ENCODE data around the gene AKNAD1. TPM values are rescaled to one million over a fixed set of nuclear protein-coding genes. Genes with fewer than 3 reads are reported as not detected.
A peak's percentile ranks its signal among the peaks of the same experiment; 100 is the strongest.

Gene AKNAD1
- total RNA-seq, 1 donor from 2014 or later: not detected

DNA sequence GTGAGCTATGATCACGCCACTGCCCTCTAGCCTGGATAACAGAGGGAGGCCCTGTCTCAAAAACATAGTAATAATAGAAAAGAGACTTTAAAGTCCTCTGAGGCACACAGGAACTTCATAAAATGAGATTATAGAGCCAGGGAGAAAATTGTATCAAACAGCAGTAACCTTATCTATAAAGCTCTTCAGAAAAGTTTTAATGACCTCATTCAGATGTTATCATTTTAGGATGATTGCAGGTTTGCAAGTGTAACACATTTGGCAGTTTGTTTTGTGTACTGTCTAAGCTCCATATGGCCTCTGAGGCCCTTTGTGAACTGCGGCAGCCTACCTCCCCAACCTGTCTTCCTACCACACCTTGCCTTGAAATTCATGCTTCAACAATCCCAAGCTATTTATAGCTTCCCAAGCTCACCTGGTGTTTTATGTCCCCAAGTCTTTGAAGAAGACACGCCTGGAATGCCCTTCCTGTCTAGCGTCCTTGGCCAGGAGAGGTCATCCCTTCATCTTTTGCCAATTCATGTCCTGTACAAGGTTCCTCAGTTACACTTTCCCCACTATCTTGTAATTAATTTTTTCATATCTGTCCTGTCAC is 8.5 kb upstream of the AKNAD1 start:
- no peak for DNase-seq (ENCODE audit: low spot score)

- DNase-seq (ENCODE audit: low spot score): no peak
These were observed 7.1 kb upstream of the AKNAD1 start for GRCh38 chr1:108863984-108864383.

DNA sequence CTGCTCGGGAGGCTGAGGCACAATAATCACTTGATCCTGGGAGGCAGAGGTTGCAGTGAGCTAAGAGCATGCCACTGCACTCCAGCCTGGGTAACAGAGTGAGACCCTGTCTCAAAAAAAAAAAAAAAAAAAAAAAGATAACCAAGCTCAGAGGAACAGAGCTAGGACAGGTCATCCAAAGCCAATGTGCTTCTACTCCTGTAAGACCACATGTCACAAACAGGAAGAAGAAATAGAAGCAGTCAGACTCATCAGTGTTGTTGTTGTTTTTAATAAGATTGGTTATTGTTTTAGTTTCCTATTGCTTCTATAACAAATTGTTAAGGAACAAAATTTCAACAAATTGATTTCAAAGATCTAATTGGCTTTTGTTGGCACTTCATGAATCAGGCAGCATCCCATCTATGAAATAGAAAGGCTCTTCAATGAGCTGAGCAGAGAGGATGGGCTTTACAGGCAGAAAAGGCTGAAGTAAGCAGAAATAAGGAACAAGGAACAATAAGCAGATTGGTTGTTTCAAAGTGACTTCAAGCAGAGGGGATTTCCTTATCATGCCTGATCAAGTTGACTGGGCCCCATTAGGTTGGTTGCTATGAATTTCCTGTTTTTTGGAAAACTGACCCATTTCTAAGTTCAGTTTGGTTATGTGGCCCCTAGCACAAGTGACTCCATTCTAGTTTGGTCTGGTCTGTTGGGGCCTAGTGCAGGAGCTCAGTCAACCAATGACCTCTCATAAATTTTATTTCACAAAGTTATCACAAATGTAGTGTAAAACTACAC is 6.0 kb upstream of the AKNAD1 start:
- DNase-seq (ENCODE audit: low spot score): no peak

DNA sequence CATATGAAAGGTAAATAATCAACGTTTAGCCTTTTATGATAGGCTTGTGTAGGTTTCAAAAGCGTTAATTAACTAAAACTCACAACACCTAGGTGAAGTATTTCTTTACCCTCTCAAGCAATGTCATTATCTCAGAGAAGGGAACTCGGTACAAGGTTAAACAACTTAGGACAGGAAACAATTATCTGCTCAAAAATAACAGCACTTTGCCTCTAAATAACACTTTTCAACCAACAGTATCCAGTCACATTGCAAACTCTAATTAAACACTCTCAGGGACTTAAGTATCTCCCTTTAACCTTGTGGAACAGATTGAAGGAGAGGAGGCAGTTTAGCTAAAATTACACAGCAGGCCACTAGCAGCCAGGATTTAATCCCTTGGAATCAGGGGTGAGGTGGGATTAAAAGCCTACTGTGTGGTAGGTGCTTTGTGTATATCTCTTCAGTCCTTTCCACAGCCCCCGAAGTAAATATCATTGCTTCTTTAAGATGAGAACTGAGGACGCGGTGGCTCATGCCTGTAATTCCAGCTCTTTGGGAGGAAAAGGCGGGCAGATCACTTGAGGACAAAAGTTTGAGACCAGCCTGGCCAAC is 5.2 kb upstream of the AKNAD1 start:
- DNase-seq (ENCODE audit: low spot score): no peak

- no peak for DNase-seq (ENCODE audit: low spot score)
These were observed 4.7 kb upstream of the AKNAD1 start for GRCh38 chr1:108861566-108861965.

DNA sequence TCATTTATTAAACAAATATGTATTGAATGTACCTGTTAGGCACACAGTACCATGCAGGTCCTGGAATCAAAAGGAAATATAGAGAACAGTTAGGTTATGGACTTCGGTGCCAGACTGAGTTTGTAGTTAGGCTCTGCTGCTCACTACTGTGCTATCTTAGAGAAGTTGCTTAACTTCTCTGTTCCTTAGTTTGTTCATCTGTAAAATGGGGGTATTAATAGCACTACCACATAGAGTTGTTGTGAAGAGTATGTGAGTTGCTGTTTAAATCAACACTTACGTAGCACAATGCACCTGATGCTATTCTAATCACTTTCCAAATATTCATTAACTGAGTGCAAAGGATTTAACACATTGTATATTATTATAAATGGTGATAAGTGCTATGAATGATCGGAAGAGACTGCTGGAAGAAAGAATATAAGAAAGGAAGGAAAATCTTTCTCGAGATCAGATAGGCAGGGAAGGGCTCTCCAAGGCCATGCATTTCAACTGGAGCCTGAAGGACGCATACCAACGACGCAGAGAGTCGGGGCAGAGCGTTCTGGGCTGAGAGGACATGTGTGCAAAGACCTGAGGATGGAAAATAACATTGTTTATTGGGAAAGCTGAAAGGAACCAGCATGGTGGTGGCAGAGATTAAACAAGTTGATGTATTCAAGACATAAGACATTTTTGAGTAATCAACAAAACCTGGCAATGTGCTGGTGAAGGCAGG is 3.5 kb upstream of the AKNAD1 start:
- no peak for DNase-seq (ENCODE audit: low spot score)

GRCh38 chr1:108858230-108858950 is 1.5 kb upstream of the AKNAD1 start:
- no peak for DNase-seq (ENCODE audit: low spot score)

DNA sequence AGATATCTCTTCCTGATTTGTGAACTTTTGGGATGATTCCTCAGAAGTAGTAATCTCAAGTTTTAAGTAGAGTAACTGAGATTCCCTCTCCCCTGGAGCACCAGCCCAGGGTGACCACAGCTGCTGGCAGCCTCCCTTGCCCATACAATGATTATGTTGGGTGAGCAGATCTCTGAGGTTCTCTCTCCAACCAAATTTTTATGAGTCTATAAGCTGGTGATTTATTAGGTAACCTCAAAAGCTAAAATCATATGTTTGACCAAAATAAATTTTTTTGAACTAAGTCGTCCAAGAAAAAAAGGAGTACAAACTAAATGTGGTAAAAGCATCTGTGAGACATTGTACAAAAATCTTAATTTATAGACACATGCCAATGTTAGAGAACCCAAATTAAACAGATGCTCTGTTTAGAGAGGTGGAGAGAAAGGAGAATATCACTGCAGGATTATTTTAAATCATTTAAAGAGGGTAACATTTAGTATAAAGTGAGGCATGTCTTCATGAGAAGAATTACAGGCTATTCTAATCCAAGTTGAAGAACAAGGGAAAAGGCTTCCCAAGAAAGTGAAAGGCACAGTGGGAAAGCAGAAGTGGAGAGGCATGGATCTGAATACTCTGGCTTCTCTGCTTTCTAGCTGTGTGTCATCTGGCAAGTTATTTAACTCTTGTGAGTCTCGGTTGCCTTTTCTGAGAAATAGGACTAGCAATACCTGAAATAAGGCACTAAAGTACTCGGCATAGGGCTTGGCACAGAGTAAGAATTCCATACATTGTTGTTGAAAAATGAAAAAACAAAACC is 2.5 kb downstream of the AKNAD1 start:
- DNase-seq (ENCODE audit: low spot score): no peak

DNA sequence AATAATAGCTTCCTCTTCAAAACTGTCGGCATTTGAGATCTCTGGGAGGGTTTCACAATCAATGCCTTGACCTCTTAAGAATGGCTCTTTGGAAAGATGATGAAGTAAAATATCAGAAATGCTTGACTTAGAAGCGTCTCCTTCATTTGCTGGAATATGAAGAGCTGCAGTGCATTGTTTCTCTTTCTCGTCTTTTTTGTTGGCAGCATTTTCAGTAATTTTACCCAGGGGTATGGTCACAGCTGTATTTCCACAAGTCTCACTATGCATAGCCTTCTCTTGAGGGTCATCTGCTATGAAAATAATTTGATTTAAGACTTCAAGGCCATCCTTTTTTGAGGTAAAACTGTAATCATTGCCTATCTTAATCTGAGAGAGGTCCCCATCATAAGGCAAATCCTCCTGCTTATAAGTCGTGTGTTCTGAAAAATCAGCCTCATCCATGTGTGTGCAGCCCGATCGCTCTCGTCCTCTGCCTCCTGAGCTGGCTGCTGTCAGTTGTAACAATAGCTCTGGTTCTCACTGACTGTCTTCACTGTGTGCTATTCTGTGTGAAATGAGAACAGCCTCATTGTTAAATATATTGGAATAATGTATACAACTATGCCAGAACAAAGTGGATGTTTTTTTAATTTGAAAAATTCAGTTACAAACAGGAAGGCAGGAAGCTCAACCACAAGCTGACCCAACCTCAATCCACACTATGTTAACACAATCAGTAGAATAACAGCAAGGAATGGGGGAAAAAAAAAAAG is 4.5 kb downstream of the AKNAD1 start:
- DNase-seq (ENCODE audit: low spot score): no peak

DNA sequence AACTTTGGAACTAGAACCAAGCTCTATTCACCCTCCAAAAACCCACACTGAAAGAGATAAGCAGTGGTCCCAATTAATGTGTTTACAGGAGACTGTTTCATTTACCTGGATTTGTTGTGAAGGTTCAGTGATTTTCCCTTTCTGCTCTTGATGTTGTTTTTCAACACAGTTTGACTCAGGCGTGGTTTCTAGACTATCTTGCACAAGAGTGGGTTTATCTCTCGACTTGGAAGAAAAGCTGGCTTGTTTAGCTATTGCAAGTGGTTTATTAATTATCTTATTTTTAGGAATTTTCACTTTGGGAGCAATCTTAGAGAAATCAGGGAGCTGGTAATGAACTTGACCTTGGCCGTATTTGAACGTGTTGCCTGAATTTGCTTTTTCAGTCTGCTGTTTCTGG is 5.3 kb downstream of the AKNAD1 start:
- no peak for DNase-seq (ENCODE audit: low spot score)

DNA sequence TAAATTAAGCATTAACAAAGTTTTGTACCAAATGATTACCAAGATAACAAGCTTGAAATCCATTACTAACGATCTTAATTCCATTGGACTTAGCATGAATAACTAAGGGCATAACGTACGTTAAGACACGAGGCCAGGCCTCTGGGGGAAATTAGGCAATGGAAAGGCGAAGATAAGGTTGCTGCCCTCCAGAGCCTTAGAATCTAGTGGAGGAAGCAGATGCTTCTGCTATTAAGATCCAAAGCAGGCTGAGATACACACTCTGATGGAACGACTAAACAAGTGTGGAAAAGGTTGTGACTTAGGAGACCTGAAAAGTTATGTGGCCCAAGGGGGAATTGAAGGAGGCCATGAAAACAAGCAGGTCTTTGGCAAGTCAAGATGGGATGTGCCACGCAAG is 6.0 kb downstream of the AKNAD1 start:
- no peak for DNase-seq (ENCODE audit: low spot score)

GRCh38 chr1:108848806-108849205 is 8.1 kb downstream of the AKNAD1 start:
- no peak for DNase-seq (ENCODE audit: low spot score)

DNA sequence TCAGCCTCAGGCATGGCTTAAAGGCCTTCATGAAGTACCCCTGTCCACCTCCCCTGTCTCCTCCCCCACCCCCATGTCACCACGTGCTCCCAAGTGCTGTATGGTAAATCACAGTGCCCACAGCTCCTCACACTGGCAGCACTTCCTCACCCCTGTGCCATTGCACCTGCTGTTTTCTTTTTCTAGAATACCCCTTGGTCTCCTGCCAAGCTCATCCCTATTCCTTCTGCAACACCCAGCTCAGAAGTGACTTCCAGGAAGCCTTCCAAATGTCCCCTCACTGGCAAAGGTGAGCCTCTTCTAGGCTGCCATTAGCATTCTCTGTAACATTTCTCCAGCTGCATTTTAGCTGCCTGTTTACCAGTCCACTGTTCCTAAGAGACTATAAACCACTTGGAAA is 9.4 kb downstream of the AKNAD1 start:
- DNase-seq (ENCODE audit: low spot score): no peak

GRCh38 chr1:108845991-108846390 is 10.9 kb downstream of the AKNAD1 start:
- DNase-seq (ENCODE audit: low spot score): peak; percentile 55

GRCh38 chr1:108845446-108845845 is 11.4 kb downstream of the AKNAD1 start:
- no peak for DNase-seq (ENCODE audit: low spot score)

GRCh38 chr1:108843390-108844137 is 13.3 kb downstream of the AKNAD1 start:
- DNase-seq (ENCODE audit: low spot score): no peak

GRCh38 chr1:108842525-108843181 is 14.2 kb downstream of the AKNAD1 start:
- no peak for DNase-seq (ENCODE audit: low spot score)

GRCh38 chr1:108841703-108842102 is 15.2 kb downstream of the AKNAD1 start:
- no peak for DNase-seq (ENCODE audit: low spot score)

GRCh38 chr1:108832929-108833328 is 24.0 kb downstream of the AKNAD1 start:
- no peak for DNase-seq (ENCODE audit: low spot score)
